Non-pigmented ciliary epithelial cell (primary cell): Measurements from ENCODE around the gene SOX6.
"Not testable (repeated sequence)": the region's sequence is repeated elsewhere in the genome, so short reads cannot be mapped to it uniquely, and the experiment has no call there.

Experiments
- DNase-seq: peaks from one replicate; pipeline ENCODE4 v3.0.0-alpha.2; 2010; ENCODE audit warnings: low read depth

Gene SOX6

GRCh38 chr11:16093889-16094653, 262.3 kb downstream of the SOX6 start:
- DNase-seq = no peak

GRCh38 chr11:16091862-16092261, 264.5 kb downstream of the SOX6 start:
- no peak for DNase-seq

GRCh38 chr11:16089481-16089880, 266.9 kb downstream of the SOX6 start:
- DNase-seq = no peak

GRCh38 chr11:16088774-16089173, 267.6 kb downstream of the SOX6 start:
- DNase-seq = no peak

- DNase-seq = no peak
These were observed 268.5 kb downstream of the SOX6 start for GRCh38 chr11:16087886-16088285.

- DNase-seq = no peak
These were observed 270.0 kb downstream of the SOX6 start for GRCh38 chr11:16086229-16086819.

- DNase-seq = no peak
These were observed 274.0 kb downstream of the SOX6 start for GRCh38 chr11:16082095-16083055.

GRCh38 chr11:16081382-16082094, 274.8 kb downstream of the SOX6 start:
- no peak for DNase-seq

GRCh38 chr11:16080688-16081381, 275.5 kb downstream of the SOX6 start:
- DNase-seq = no peak

- DNase-seq = no peak
These were observed 277.4 kb downstream of the SOX6 start for GRCh38 chr11:16078936-16079335.

GRCh38 chr11:16070573-16070972, 285.8 kb downstream of the SOX6 start:
- DNase-seq = no peak

GRCh38 chr11:16067268-16067667, 289.1 kb downstream of the SOX6 start:
- DNase-seq = not testable (repeated sequence)

- no peak for DNase-seq
These were observed 297.0 kb downstream of the SOX6 start for GRCh38 chr11:16059332-16059731.

- DNase-seq = no peak
These were observed 297.7 kb downstream of the SOX6 start for GRCh38 chr11:16058671-16059070.

- no peak for DNase-seq
These were observed 303.6 kb downstream of the SOX6 start for GRCh38 chr11:16052750-16053149.

GRCh38 chr11:16049611-16050010, 306.7 kb downstream of the SOX6 start:
- DNase-seq = no peak

- no peak for DNase-seq
These were observed 309.3 kb downstream of the SOX6 start for GRCh38 chr11:16047073-16047472.

- DNase-seq = no peak
These were observed 312.7 kb downstream of the SOX6 start for GRCh38 chr11:16043617-16044016.

- DNase-seq = no peak
These were observed 315.1 kb downstream of the SOX6 start for GRCh38 chr11:16041207-16041606.

GRCh38 chr11:16040151-16040550, 316.2 kb downstream of the SOX6 start:
- no peak for DNase-seq

GRCh38 chr11:16037179-16037578, 319.2 kb downstream of the SOX6 start:
- no peak for DNase-seq
